ENCODE measurements around the gene NME9. TPM values are rescaled to one million over a fixed set of nuclear protein-coding genes. Genes with fewer than 3 reads are reported as not detected.

Gene NME9
- polyA plus RNA-seq, 2 donors: 0.06 to 0.12 TPM

DNA sequence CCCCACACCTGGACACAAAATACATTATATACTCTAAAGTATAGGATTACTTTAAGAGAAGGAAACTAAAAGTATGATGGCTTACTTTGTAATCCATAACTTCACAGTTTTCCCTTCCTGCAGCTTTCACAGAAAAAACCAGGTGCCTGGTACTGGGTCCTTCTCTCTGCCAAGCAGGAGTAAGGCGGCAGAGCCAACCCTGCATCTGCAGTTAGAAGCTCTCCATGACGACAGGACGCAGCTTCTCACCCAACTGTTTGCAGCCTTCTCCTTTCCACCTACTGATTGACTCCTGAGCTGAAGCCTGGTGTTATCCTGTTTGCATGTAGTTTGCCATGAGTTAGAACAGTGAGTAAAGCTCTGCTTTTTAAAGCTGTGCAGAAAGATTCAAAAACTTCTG, 25.4 kb upstream of the NME9 start:
- Histone ChIP-seq H3K27me3 (ENCODE audit: control insufficient read depth in 1 of 2, insufficient read depth in 2 of 2, low read length in 2 of 2) (no peaks in the 10 kb centered on the region), H3K4me1 (ENCODE audit: control insufficient read depth in 2 of 2, insufficient read depth in 2 of 2, low read length in 1 of 2) (peaks cover 0 to 6% of the 10 kb centered on the region in 2 donors), H3K36me3 (ENCODE audit: control insufficient read depth in 2 of 2, insufficient read depth in 2 of 2, low read length in 1 of 2) (no peaks in the 10 kb centered on the region), H3K27ac (ENCODE audit: low read depth in 2 of 2, low read length in 1 of 2) (no peak overlapping the region), H3K4me3 (ENCODE audit: low read depth in 1 of 2, low read length in 2 of 2) (no peak overlapping the region), H3K9me3 (ENCODE audit: control insufficient read depth in 2 of 2, insufficient read depth in 1 of 2, low read depth in 1 of 2, low read length in 1 of 2) (no peaks in the 10 kb centered on the region)
- WGBS, 2 donors: 89 to 91% methylated on average over 3 of the region's 3 CpGs

DNA sequence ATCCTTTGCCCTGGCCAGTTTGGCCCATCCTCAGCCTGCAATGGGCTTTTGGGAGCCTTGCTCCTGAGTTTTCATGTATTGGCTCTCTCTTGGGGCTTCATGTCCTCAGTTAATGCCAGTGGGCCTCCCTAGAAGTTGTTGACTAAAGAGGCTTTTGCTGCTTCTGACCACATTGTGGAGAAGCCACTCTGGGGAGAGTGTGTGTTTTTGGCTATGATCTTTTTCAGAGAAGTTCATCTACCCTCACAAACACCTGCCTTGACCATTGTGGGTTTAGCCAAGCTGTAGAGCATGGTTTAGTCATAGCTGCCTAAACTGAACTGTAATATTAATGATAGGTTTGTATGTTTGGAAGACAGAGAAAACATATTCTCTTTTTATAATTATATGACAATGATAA, 24.7 kb upstream of the NME9 start:
- Histone ChIP-seq H3K4me3 (ENCODE audit: low read depth in 1 of 2, low read length in 2 of 2) (no peak overlapping the region), H3K27ac (ENCODE audit: low read depth in 2 of 2, low read length in 1 of 2) (no peak overlapping the region), H3K36me3 (ENCODE audit: control insufficient read depth in 2 of 2, insufficient read depth in 2 of 2, low read length in 1 of 2) (no peaks in the 10 kb centered on the region), H3K9me3 (ENCODE audit: control insufficient read depth in 2 of 2, insufficient read depth in 1 of 2, low read depth in 1 of 2, low read length in 1 of 2) (peaks cover 0 to 2% of the 10 kb centered on the region in 2 donors), H3K4me1 (ENCODE audit: control insufficient read depth in 2 of 2, insufficient read depth in 2 of 2, low read length in 1 of 2) (peaks cover 0 to 6% of the 10 kb centered on the region in 2 donors), H3K27me3 (ENCODE audit: control insufficient read depth in 1 of 2, insufficient read depth in 2 of 2, low read length in 2 of 2) (no peaks in the 10 kb centered on the region)

DNA sequence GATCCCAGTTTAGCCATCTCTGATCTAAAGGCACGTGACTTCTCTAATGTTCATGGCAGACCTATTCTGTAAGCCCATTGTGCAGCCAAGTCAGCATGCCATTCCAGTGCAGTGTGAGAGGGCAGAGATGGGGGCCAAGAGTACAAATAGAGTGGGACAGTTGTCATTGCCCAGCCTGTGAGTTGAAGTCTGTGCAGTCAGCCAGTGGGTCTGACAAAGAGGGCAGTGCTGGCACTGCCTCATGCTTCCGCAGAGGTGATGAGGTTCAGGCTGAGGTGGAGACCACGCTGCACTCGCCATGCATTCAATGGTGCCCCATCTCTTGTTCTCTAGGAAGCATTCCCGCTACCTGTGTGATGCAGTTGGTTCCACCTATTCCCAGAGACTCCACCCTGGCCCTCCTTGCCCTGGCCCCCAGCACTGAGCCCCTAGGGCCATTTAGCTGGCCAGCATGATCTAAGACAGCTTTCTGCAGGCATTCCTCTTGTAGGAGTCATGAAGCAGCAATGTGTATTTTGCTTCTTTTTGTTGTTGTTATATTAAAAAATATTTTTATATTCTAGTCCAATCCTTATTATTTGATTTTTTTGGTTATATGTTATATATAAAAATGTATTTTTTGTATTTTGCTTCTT, 22.4 kb upstream of the NME9 start:
- Histone ChIP-seq H3K27ac (ENCODE audit: low read depth in 2 of 2, low read length in 1 of 2) (no peak overlapping the region), H3K4me1 (ENCODE audit: control insufficient read depth in 2 of 2, insufficient read depth in 2 of 2, low read length in 1 of 2) (peaks cover 0 to 6% of the 10 kb centered on the region in 2 donors), H3K27me3 (ENCODE audit: control insufficient read depth in 1 of 2, insufficient read depth in 2 of 2, low read length in 2 of 2) (no peaks in the 10 kb centered on the region), H3K4me3 (ENCODE audit: low read depth in 1 of 2, low read length in 2 of 2) (no peak overlapping the region), H3K9me3 (ENCODE audit: control insufficient read depth in 2 of 2, insufficient read depth in 1 of 2, low read depth in 1 of 2, low read length in 1 of 2) (peaks cover 0 to 2% of the 10 kb centered on the region in 2 donors), H3K36me3 (ENCODE audit: control insufficient read depth in 2 of 2, insufficient read depth in 2 of 2, low read length in 1 of 2) (no peaks in the 10 kb centered on the region)
- WGBS, 2 donors: 95 to 97% methylated on average over 5 of the region's 5 CpGs

- H3K36me3 ChIP-seq (ENCODE audit: control insufficient read depth in 2 of 2, insufficient read depth in 2 of 2, low read length in 1 of 2): no peaks in the 10 kb centered on the region
- H3K9me3 ChIP-seq (ENCODE audit: control insufficient read depth in 2 of 2, insufficient read depth in 1 of 2, low read depth in 1 of 2, low read length in 1 of 2): peaks cover 0 to 2% of the 10 kb centered on the region in 2 donors
- no peak overlapping the region for H3K27ac ChIP-seq (ENCODE audit: low read depth in 2 of 2, low read length in 1 of 2)
- no peak overlapping the region for H3K4me3 ChIP-seq (ENCODE audit: low read depth in 1 of 2, low read length in 2 of 2)
- no peaks in the 10 kb centered on the region for H3K27me3 ChIP-seq (ENCODE audit: control insufficient read depth in 1 of 2, insufficient read depth in 2 of 2, low read length in 2 of 2)
- H3K4me1 ChIP-seq (ENCODE audit: control insufficient read depth in 2 of 2, insufficient read depth in 2 of 2, low read length in 1 of 2): peaks cover 0 to 6% of the 10 kb centered on the region in 2 donors
Observed at GRCh38 chr3:138351151-138351550, 21.5 kb upstream of the NME9 start.

GRCh38 chr3:138349926-138350665, 20.4 kb upstream of the NME9 start:
- Histone ChIP-seq H3K4me1 (ENCODE audit: control insufficient read depth in 2 of 2, insufficient read depth in 2 of 2, low read length in 1 of 2) (peaks cover 0 to 6% of the 10 kb centered on the region in 2 donors), H3K36me3 (ENCODE audit: control insufficient read depth in 2 of 2, insufficient read depth in 2 of 2, low read length in 1 of 2) (no peaks in the 10 kb centered on the region), H3K27me3 (ENCODE audit: control insufficient read depth in 1 of 2, insufficient read depth in 2 of 2, low read length in 2 of 2) (no peaks in the 10 kb centered on the region), H3K9me3 (ENCODE audit: control insufficient read depth in 2 of 2, insufficient read depth in 1 of 2, low read depth in 1 of 2, low read length in 1 of 2) (peaks cover 0 to 2% of the 10 kb centered on the region in 2 donors), H3K4me3 (ENCODE audit: low read depth in 1 of 2, low read length in 2 of 2) (no peak overlapping the region), H3K27ac (ENCODE audit: low read depth in 2 of 2, low read length in 1 of 2) (peak overlapping the region in 1 of 2 donors; percentile 6)
- 53 to 58% methylated on average over 15 of the region's 15 CpGs for WGBS, 2 donors

DNA sequence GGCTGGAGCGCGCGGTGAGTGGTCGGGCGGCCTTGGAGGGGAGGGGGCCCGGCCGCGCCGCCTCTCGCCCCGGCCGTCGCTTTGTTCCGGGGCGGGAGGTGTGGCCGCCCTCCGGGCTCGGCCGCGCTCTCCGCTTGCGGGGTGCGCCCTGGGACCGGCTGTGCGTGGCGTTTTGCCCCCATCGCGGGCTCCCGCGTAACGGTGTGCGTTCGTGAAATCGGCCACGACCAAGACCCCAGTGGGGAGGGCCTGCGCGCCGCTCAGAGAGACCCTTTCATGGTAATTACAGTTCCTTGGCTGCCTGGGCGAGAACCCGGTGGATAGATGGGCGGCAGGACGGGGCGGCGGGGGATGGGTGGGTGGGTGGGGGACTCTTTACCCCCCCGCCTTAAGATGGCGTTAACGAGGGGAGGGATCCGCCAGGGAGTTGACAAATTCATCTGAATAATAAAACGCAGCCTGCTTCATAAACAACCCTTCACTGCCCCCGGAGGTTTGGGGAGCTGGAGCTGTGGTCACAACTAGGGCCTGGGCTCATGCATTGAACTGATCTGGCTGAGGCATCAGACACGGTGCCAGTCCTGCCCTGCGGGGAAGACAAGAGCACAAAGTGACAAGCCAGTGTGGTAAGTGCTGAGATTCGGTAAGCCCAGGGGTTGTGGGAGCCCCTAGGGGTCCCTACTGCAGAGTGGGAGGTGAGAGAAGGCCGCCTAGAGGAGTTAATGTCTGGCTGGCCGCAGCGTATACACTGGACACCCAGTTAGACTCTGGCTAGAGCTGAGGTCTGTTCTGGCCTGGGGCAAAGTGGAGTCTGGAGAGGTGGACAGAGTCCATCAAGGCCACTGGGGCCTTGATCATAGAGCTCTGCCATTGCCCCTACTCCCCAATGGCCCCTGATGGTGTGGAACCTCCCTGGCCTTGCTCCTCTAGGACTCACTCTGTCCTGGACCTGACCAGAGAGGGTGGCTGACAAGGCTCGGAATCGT, 19.4 kb upstream of the NME9 start:
- peaks cover 0 to 6% of the 10 kb centered on the region in 2 donors for H3K4me1 ChIP-seq (ENCODE audit: control insufficient read depth in 2 of 2, insufficient read depth in 2 of 2, low read length in 1 of 2)
- WGBS, 2 donors: 9 to 10% methylated on average over 50 to 58 of the region's 58 CpGs
- peak overlapping the region; percentile 61 to 74 for H3K4me3 ChIP-seq (ENCODE audit: low read depth in 1 of 2, low read length in 2 of 2)
- H3K36me3 ChIP-seq (ENCODE audit: control insufficient read depth in 2 of 2, insufficient read depth in 2 of 2, low read length in 1 of 2): no peaks in the 10 kb centered on the region
- H3K27ac ChIP-seq (ENCODE audit: low read depth in 2 of 2, low read length in 1 of 2): peak overlapping the region; percentile 83 to 85
- H3K27me3 ChIP-seq (ENCODE audit: control insufficient read depth in 1 of 2, insufficient read depth in 2 of 2, low read length in 2 of 2): no peaks in the 10 kb centered on the region
- peaks cover 0 to 2% of the 10 kb centered on the region in 2 donors for H3K9me3 ChIP-seq (ENCODE audit: control insufficient read depth in 2 of 2, insufficient read depth in 1 of 2, low read depth in 1 of 2, low read length in 1 of 2)

DNA sequence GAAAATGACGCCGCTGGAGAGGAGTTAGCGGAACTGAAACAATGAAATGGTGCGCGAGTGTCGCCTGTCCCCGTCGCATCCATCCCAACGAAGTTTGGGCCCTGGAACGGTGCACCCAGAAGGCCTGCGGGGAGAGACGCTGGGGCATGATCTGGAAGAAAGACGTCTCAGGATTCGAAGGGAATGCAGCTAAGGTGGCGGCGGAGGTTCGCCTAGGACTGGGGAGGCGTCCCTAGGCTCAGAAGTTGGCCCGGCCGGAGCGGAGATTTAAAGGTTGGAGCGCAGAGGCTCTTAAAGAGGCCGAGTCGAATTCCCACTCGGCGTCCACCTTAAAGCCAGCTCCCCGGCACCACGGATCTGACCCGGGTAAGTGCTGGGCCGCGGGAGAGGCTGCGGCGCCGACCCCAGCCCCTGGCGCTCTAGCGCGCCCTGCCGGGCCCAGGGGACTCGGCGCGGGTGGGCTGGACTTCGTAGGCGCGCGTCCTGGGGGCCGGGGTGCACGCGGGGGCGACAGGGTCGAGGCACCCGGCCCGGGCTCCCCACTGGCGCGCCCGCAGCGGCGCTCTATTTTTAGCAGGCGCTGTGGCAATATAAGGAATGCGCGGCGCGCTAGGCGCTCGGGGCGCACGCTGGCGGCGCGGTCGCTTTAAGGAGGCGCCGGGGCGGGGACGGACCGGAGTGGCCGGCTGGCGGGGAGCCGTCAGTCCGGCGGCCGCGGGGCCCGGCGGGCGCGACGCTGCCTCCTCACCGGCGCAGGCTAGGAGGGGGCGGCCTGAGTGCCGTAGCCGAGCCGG, 18.5 kb upstream of the NME9 start, which contains the start of gene MRAS:
MRAS (plus strand) TSS at position 620 of the 794 bp plus-strand sequence. CDS start 24,305 bp downstream, outside the sequence.
- peaks cover 0 to 6% of the 10 kb centered on the region in 2 donors for H3K4me1 ChIP-seq (ENCODE audit: control insufficient read depth in 2 of 2, insufficient read depth in 2 of 2, low read length in 1 of 2)
- WGBS, 2 donors: 0 to 1% methylated on average over 78 to 93 of the region's 93 CpGs
- no peaks in the 10 kb centered on the region for H3K36me3 ChIP-seq (ENCODE audit: control insufficient read depth in 2 of 2, insufficient read depth in 2 of 2, low read length in 1 of 2)
- peak within 1 kb of the TSS; percentile 83 to 85 for H3K27ac ChIP-seq (ENCODE audit: low read depth in 2 of 2, low read length in 1 of 2)
- no peaks in the 10 kb centered on the region for H3K27me3 ChIP-seq (ENCODE audit: control insufficient read depth in 1 of 2, insufficient read depth in 2 of 2, low read length in 2 of 2)
- H3K9me3 ChIP-seq (ENCODE audit: control insufficient read depth in 2 of 2, insufficient read depth in 1 of 2, low read depth in 1 of 2, low read length in 1 of 2): peaks cover 0 to 2% of the 10 kb centered on the region in 2 donors
- peak within 1 kb of the TSS; percentile 61 to 74 for H3K4me3 ChIP-seq (ENCODE audit: low read depth in 1 of 2, low read length in 2 of 2)

DNA sequence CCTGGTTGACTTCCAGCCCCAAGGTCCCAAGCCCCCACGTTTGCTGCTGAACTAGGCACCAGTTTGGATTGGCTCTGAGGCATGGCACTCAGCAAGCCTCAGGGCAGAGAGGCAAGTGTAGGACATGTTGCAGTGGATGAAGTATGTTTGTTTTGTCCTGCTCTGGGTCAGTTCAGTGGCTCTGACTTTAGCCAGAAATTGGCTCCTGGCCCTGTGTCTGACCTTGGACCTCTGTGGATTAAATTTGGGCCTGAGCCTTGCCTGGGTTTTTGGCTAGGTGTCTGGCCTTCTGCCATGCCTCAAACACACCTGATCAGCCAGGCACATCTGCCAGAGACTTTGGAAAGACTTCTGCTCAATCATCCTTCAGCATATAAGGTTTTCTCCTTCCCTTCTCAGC, 15.1 kb upstream of the NME9 start:
- Histone ChIP-seq H3K9me3 (ENCODE audit: control insufficient read depth in 2 of 2, insufficient read depth in 1 of 2, low read depth in 1 of 2, low read length in 1 of 2) (peaks cover 0 to 2% of the 10 kb centered on the region in 2 donors), H3K36me3 (ENCODE audit: control insufficient read depth in 2 of 2, insufficient read depth in 2 of 2, low read length in 1 of 2) (no peaks in the 10 kb centered on the region), H3K4me1 (ENCODE audit: control insufficient read depth in 2 of 2, insufficient read depth in 2 of 2, low read length in 1 of 2) (no peaks in the 10 kb centered on the region), H3K4me3 (ENCODE audit: low read depth in 1 of 2, low read length in 2 of 2) (no peak overlapping the region), H3K27me3 (ENCODE audit: control insufficient read depth in 1 of 2, insufficient read depth in 2 of 2, low read length in 2 of 2) (no peaks in the 10 kb centered on the region), H3K27ac (ENCODE audit: low read depth in 2 of 2, low read length in 1 of 2) (no peak overlapping the region)
- 29 to 39% methylated on average over 1 of the region's 1 CpG for WGBS, 2 donors

GRCh38 chr3:138340511-138340910, 10.9 kb upstream of the NME9 start:
- no peaks in the 10 kb centered on the region for H3K9me3 ChIP-seq (ENCODE audit: control insufficient read depth in 2 of 2, insufficient read depth in 1 of 2, low read depth in 1 of 2, low read length in 1 of 2)
- 78 to 95% methylated on average over 5 of the region's 5 CpGs for WGBS, 2 donors
- H3K36me3 ChIP-seq (ENCODE audit: control insufficient read depth in 2 of 2, insufficient read depth in 2 of 2, low read length in 1 of 2): no peaks in the 10 kb centered on the region
- H3K27ac ChIP-seq (ENCODE audit: low read depth in 2 of 2, low read length in 1 of 2): no peak overlapping the region
- H3K4me1 ChIP-seq (ENCODE audit: control insufficient read depth in 2 of 2, insufficient read depth in 2 of 2, low read length in 1 of 2): no peaks in the 10 kb centered on the region
- no peaks in the 10 kb centered on the region for H3K27me3 ChIP-seq (ENCODE audit: control insufficient read depth in 1 of 2, insufficient read depth in 2 of 2, low read length in 2 of 2)
- H3K4me3 ChIP-seq (ENCODE audit: low read depth in 1 of 2, low read length in 2 of 2): no peak overlapping the region

Data from esophagus (tissue), 2 donors.